Panc1 (cell line): ENCODE results near the gene LRRK1. TPM values are rescaled to one million over a fixed set of nuclear protein-coding genes. Genes with fewer than 3 reads are reported as not detected.
A peak's percentile ranks its signal among the peaks of the same experiment; 100 is the strongest.

Source experiments
- ATAC-seq: fragments of 200-7000 bp; cut with Tn5 transposase; 2 replicates; pipeline ENCODE4 v1.9.1; 2020; ENCODE audit warnings: mild to moderate bottlenecking, moderate library complexity
- BruUV-seq: library from RNA; stranded (reverse); fragments of 400-500 nt; replicated peaks from 2 replicates; lab custom pipeline; 2021; lab: Mats Ljungman, UMichigan
- CTCF ChIA-PET: fragments of 300-600 bp; sonication (Branson Sonifier 250); formaldehyde crosslinking; loops from one replicate; lab custom pipeline; 2022; ENCODE audit warnings: antibody characterized with exemption; lab: Charles Lee
- POLR2A ChIA-PET: fragments of 300-600 bp; sonication (Branson Sonifier 250); formaldehyde crosslinking; loops from one replicate; lab custom pipeline; 2022; ENCODE audit warnings: antibody characterized with exemption; lab: Charles Lee
- DNase-seq: peaks from one replicate; pipeline ENCODE4 v3.0.0-alpha.2; 2010; ENCODE audit warnings: low read depth, low spot score
- H3K27ac ChIP-seq: 2 replicates; pipeline ENCODE4 v1.5.1; 2011; ENCODE audit warnings: mild to moderate bottlenecking, low read length, inconsistent platforms
- H3K27me3 ChIP-seq: fragments of 200-500 bp; sonication (Bioruptor generic); 2 replicates; pipeline ENCODE4 v1.6.0; 2014; ENCODE audit warnings: low read length, inconsistent platforms; ENCODE audit not compliant: control insufficient read depth, insufficient read depth
- H3K36me3 ChIP-seq: fragments of 200-500 bp; sonication (Bioruptor generic); 2 replicates; pipeline ENCODE4 v1.5.1; 2014; ENCODE audit warnings: inconsistent platforms, mild to moderate bottlenecking, low read length, moderate library complexity; ENCODE audit not compliant: control insufficient read depth, insufficient read depth
- H3K4me1 ChIP-seq: 2 replicates; pipeline ENCODE4 v1.5.1; 2011; ENCODE audit warnings: inconsistent platforms, mild to moderate bottlenecking, low read length, moderate library complexity; ENCODE audit not compliant: control insufficient read depth, insufficient read depth
- H3K4me3 ChIP-seq, 2 experiments: 2 replicates each; pipeline ENCODE4 v1.5.1; 2011 to 2012; ENCODE audit warnings: low read depth in 2 of 2, low read length in 2 of 2, mild to moderate bottlenecking in 2 of 2, inconsistent platforms in 1 of 2, moderate library complexity in 1 of 2
- H3K9me3 ChIP-seq: fragments of 200-500 bp; sonication (Bioruptor generic); 2 replicates; pipeline ENCODE4 v1.5.1; 2014; ENCODE audit warnings: low read depth, mild to moderate bottlenecking, inconsistent platforms, low read length, moderate library complexity; ENCODE audit not compliant: control insufficient read depth, insufficient read depth
- POLR2AphosphoS5 ChIP-seq: IDR thresholded peaks from 2 replicates; pipeline ENCODE4 v1.6.1; 2012; ENCODE audit warnings: mild to moderate bottlenecking, low read depth, low read length, moderate library complexity
- SIN3A ChIP-seq: IDR thresholded peaks from 2 replicates; pipeline ENCODE4 v1.6.1; 2012; ENCODE audit warnings: low read depth, mild to moderate bottlenecking, low read length, moderate library complexity, borderline replicate concordance; ENCODE audit not compliant: insufficient read depth
- TCF7L2 ChIP-seq: IDR thresholded peaks from 2 replicates; pipeline ENCODE4 v1.6.1; 2011; ENCODE audit warnings: mild to moderate bottlenecking, low read depth, low read length, inconsistent platforms
- in situ Hi-C: cut with HindIII; loops from 2 replicates; pipeline ENCODE4 v1.10.0; 2016; ENCODE audit warnings: low sequenced_read_pairs, low pct_unique_long_range_greater_than_20kb
- intact Hi-C: fragments of 100-400 bp; cut with micrococcal nuclease; formaldehyde crosslinking; loops from one replicate; pipeline ENCODE4 v1.10.0; 2022; ENCODE audit not compliant: unreplicated experiment
- total RNA-seq: library from RNA; stranded (reverse); gene quantifications from one replicate; pipeline ENCODE4 v1.2.1, GENCODE V29; 2021; ENCODE audit not compliant: unreplicated experiment
- TF ChIP-seq, protein P1 (sequence below), 2 experiments: IDR thresholded peaks; 2 replicates each; pipeline ENCODE4 v1.6.1; 2011 to 2012; ENCODE audit warnings: low read depth in 2 of 2, control low read depth in 1 of 2, low read length in 1 of 2, mild to moderate bottlenecking in 1 of 2, moderate library complexity in 1 of 2; ENCODE audit not compliant: insufficient read depth in 1 of 2
- TF ChIP-seq, protein P2 (sequence below): fragments of 450-650 bp; IDR thresholded peaks from 2 replicates; pipeline ENCODE4 v1.5.1; 2017; ENCODE audit warnings: mild to moderate bottlenecking

LRRK1 gene
- total RNA-seq, 1 experiment from 2014 or later, result 88.0 TPM

DNA sequence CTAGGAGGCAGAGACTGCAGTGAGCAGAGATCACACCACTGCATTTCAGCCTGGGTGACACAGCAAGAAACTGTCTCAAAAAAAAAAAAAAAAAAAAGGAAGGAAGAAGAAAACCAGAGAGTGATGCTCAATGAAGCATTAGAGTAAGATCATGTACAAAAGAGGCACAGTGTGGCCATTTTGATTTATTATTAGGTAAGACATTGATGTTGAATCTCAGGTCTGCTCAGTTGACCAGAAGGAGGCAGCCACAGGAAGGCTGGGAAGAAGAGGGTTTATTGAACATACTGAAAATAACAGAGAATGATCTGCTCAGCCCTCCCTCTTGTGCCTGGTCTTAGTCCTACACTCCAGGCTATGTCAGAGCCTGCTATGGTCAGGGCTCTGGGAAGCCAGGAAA lies 15.6 kb downstream of the LRRK1 start:
- ATAC-seq (peak; percentile 25; the same call in 1 of the 2 replicates), DNase-seq (no peak)
- H3K4me1 ChIP-seq, result peaks cover 28% of the 10 kb centered on the region
- ChIA-PET POLR2A (no interaction called here), CTCF (no interaction called here)
- in situ Hi-C loops (no loop called here), intact Hi-C loops (no loop called here)
- no peak overlapping the region for H3K4me3 ChIP-seq
- H3K9me3 ChIP-seq, result no peaks in the 10 kb centered on the region
- BruUV-seq, result no TSS peak
- peak overlapping the region; percentile 64 for H3K27ac ChIP-seq
- TF ChIP-seq, protein P1, sequence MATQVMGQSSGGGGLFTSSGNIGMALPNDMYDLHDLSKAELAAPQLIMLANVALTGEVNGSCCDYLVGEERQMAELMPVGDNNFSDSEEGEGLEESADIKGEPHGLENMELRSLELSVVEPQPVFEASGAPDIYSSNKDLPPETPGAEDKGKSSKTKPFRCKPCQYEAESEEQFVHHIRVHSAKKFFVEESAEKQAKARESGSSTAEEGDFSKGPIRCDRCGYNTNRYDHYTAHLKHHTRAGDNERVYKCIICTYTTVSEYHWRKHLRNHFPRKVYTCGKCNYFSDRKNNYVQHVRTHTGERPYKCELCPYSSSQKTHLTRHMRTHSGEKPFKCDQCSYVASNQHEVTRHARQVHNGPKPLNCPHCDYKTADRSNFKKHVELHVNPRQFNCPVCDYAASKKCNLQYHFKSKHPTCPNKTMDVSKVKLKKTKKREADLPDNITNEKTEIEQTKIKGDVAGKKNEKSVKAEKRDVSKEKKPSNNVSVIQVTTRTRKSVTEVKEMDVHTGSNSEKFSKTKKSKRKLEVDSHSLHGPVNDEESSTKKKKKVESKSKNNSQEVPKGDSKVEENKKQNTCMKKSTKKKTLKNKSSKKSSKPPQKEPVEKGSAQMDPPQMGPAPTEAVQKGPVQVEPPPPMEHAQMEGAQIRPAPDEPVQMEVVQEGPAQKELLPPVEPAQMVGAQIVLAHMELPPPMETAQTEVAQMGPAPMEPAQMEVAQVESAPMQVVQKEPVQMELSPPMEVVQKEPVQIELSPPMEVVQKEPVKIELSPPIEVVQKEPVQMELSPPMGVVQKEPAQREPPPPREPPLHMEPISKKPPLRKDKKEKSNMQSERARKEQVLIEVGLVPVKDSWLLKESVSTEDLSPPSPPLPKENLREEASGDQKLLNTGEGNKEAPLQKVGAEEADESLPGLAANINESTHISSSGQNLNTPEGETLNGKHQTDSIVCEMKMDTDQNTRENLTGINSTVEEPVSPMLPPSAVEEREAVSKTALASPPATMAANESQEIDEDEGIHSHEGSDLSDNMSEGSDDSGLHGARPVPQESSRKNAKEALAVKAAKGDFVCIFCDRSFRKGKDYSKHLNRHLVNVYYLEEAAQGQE (IDR thresholded peaks at IDR 0.05; ENCODE audit: insufficient read depth in 1 of 2, low read depth in 2 of 2, low read length in 1 of 2), result no peak
- TF ChIP-seq TCF7L2 (no peak), SIN3A (no peak), POLR2AphosphoS5 (no peak)
- TF ChIP-seq, protein P2, sequence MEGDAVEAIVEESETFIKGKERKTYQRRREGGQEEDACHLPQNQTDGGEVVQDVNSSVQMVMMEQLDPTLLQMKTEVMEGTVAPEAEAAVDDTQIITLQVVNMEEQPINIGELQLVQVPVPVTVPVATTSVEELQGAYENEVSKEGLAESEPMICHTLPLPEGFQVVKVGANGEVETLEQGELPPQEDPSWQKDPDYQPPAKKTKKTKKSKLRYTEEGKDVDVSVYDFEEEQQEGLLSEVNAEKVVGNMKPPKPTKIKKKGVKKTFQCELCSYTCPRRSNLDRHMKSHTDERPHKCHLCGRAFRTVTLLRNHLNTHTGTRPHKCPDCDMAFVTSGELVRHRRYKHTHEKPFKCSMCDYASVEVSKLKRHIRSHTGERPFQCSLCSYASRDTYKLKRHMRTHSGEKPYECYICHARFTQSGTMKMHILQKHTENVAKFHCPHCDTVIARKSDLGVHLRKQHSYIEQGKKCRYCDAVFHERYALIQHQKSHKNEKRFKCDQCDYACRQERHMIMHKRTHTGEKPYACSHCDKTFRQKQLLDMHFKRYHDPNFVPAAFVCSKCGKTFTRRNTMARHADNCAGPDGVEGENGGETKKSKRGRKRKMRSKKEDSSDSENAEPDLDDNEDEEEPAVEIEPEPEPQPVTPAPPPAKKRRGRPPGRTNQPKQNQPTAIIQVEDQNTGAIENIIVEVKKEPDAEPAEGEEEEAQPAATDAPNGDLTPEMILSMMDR, result no peak
- peaks cover 12% of the 10 kb centered on the region for H3K36me3 ChIP-seq
- H3K27me3 ChIP-seq, result no peaks in the 10 kb centered on the region

DNA sequence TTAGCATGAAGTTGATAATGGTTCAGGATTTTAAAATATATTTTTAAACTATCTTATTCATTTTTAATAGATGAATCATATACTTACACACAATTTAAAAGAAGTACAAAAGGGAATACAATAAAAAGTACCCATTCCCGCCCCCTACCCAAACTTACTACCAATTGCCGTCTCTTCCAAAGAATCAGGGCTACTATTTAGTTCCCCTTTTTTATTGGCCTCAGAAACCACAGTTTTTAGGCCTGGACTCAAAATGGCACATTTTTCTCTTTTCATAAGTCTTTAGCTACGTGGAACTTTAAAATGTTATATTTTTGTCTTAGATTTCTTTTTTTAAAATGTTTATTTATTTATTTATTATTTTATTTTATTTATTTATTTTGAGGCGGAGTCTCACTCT lies 18.0 kb downstream of the LRRK1 start:
- ChIA-PET CTCF (no interaction called here), POLR2A (no interaction called here)
- ATAC-seq, result no peak
- TF ChIP-seq, protein P1 (IDR thresholded peaks at IDR 0.05; ENCODE audit: insufficient read depth in 1 of 2, low read depth in 2 of 2, low read length in 1 of 2), result no peak
- TF ChIP-seq POLR2AphosphoS5 (no peak), TCF7L2 (no peak), SIN3A (no peak)
- TF ChIP-seq, protein P2, result no peak
- in situ Hi-C loops (no loop called here), intact Hi-C loops (no loop called here)
- Histone ChIP-seq H3K4me3 (no peak overlapping the region), H3K27me3 (no peaks in the 10 kb centered on the region), H3K9me3 (no peaks in the 10 kb centered on the region), H3K27ac (no peak overlapping the region), H3K4me1 (peaks cover 29% of the 10 kb centered on the region), H3K36me3 (peaks cover 4% of the 10 kb centered on the region; the same call in 1 of the 2 replicates)
- DNase-seq, result no peak
- no TSS peak for BruUV-seq
